Measurements from ENCODE around the gene MMP21. TPM values are rescaled to one million over a fixed set of nuclear protein-coding genes. Genes with fewer than 3 reads are reported as not detected.

The MMP21 gene
- polyA plus RNA-seq, 1 donor from 2014 or later = not detected

- Histone ChIP-seq H3K79me2 (replicated peaks; ENCODE audit: insufficient read depth, low read length) (no peaks in the 10 kb centered on the region), H2AFZ (ENCODE audit: low read depth, low read length) (no peak overlapping the region), H3K9me3 (ENCODE audit: low read length) (no peaks in the 10 kb centered on the region), H3K4me3 (ENCODE audit: low read length) (no peak overlapping the region), H3K27me3 (ENCODE audit: insufficient read depth, low read depth, low read length) (no peaks in the 10 kb centered on the region), H4K20me1 (ENCODE audit: insufficient read depth) (no peaks in the 10 kb centered on the region), H3K9ac (ENCODE audit: low read length) (no peak overlapping the region), H3K27ac (ENCODE audit: low read length) (no peak overlapping the region), H3K4me2 (ENCODE audit: low read length) (no peak overlapping the region), H3K36me3 (ENCODE audit: insufficient read depth, low read length) (peaks cover 12% of the 10 kb centered on the region), H3F3A (ENCODE audit: insufficient read depth, low read length, poor library complexity, severe bottlenecking) (no peaks in the 10 kb centered on the region), H3K9me2 (ENCODE audit: insufficient read depth, low read length) (no peaks in the 10 kb centered on the region)
- TF ChIP-seq EP300 (conservative IDR thresholded peaks at IDR 0.05; ENCODE audit: poor library complexity, severe bottlenecking) (no peak), CTCF (IDR thresholded peaks at IDR 0.05; ENCODE audit: poor library complexity, severe bottlenecking) (no peak), MXI1 (conservative IDR thresholded peaks at IDR 0.05; ENCODE audit: poor library complexity, severe bottlenecking) (no peak), TAF1 (IDR thresholded peaks at IDR 0.05; ENCODE audit: low read depth) (no peak), REST (IDR thresholded peaks at IDR 0.05; ENCODE audit: borderline replicate concordance) (no peak), RAD21 (conservative IDR thresholded peaks at IDR 0.05) (no peak)
Measured at GRCh38 chr10:125768219-125768855, 7.3 kb downstream of the MMP21 start.

- no peak overlapping the region for H3K27ac ChIP-seq (ENCODE audit: low read length)
Measured at GRCh38 chr10:125766511-125766910, 9.1 kb downstream of the MMP21 start.

More at GRCh38 chr10:125766511-125766910, 9.1 kb downstream of the MMP21 start:
- no peak for TF ChIP-seq POLR2AphosphoS5 (IDR thresholded peaks at IDR 0.05)
- TF ChIP-seq CTCF (IDR thresholded peaks at IDR 0.05; ENCODE audit: poor library complexity, severe bottlenecking) = no peak
- no peak for TF ChIP-seq REST (IDR thresholded peaks at IDR 0.05; ENCODE audit: borderline replicate concordance)
- no peak for TF ChIP-seq TAF1 (IDR thresholded peaks at IDR 0.05; ENCODE audit: low read depth)
- TF ChIP-seq EP300 (conservative IDR thresholded peaks at IDR 0.05; ENCODE audit: poor library complexity, severe bottlenecking) = no peak
- TF ChIP-seq RAD21 (conservative IDR thresholded peaks at IDR 0.05) = no peak
- no peak for TF ChIP-seq MXI1 (conservative IDR thresholded peaks at IDR 0.05; ENCODE audit: poor library complexity, severe bottlenecking)
- TF ChIP-seq EZH2 (IDR thresholded peaks at IDR 0.05; ENCODE audit: borderline replicate concordance, insufficient read depth, low read length, poor library complexity, severe bottlenecking) = no peak
- no peak for TF ChIP-seq SMC3 (conservative IDR thresholded peaks at IDR 0.05; ENCODE audit: poor library complexity)
- Histone ChIP-seq H3K79me2 (replicated peaks; ENCODE audit: insufficient read depth, low read length) (no peaks in the 10 kb centered on the region), H3K27me3 (ENCODE audit: insufficient read depth, low read depth, low read length) (no peaks in the 10 kb centered on the region), H3K4me3 (ENCODE audit: low read length) (no peak overlapping the region), H3K4me2 (ENCODE audit: low read length) (no peak overlapping the region), H4K20me1 (ENCODE audit: insufficient read depth) (no peaks in the 10 kb centered on the region), H3K9me3 (ENCODE audit: low read length) (no peaks in the 10 kb centered on the region), H3K9ac (ENCODE audit: low read length) (no peak overlapping the region), H2AFZ (ENCODE audit: low read depth, low read length) (no peak overlapping the region), H3K9me2 (ENCODE audit: insufficient read depth, low read length) (no peaks in the 10 kb centered on the region), H3K36me3 (ENCODE audit: insufficient read depth, low read length) (peaks cover 14% of the 10 kb centered on the region), H3F3A (ENCODE audit: insufficient read depth, low read length, poor library complexity, severe bottlenecking) (no peaks in the 10 kb centered on the region)

Measured in neural cell (in vitro differentiated cells).